GM10248 (cell line): ENCODE results near the gene INPP4B.

ENCODE experiments used
- CTCF ChIA-PET: fragments of 300-600 bp; sonication (Branson Sonifier 250); formaldehyde crosslinking; extraction: SDS; loops from one replicate; lab custom pipeline; 2021; ENCODE audit warnings: antibody characterized with exemption; lab: Yijun Ruan, JAX
- POLR2A ChIA-PET: fragments of 350-650 bp; sonication (Branson Sonifier 250); formaldehyde crosslinking; extraction: SDS; loops from one replicate; lab custom pipeline; 2020; ENCODE audit warnings: antibody characterized with exemption; lab: Yijun Ruan, JAX
- DNase-seq: peaks from one replicate; pipeline ENCODE4 v3.0.0; 2012; ENCODE audit errors: extremely low spot score
- CTCF ChIP-seq: IDR thresholded peaks from 2 replicates; pipeline ENCODE4 v1.5.1; 2012; ENCODE audit warnings: mild to moderate bottlenecking, low read depth; ENCODE audit errors: extremely low read depth, missing control alignments, control extremely low read depth

INPP4B gene

GRCh38 chr4:142351958-142352357 lies 494.1 kb downstream of the INPP4B start:
- TF ChIP-seq CTCF, result no peak
- ChIA-PET POLR2A (no interaction called here), CTCF (interaction anchor here (0.9 to 5.6 kb wide), 12 partner anchors 9 to 674 kb away, joined by 3 to 43 read pairs (median 4); no protein-coding TSS in a partner anchor)
- DNase-seq, result no peak

- TF ChIP-seq CTCF, result no peak
- ChIA-PET CTCF (interaction anchor here (1.5 to 5.6 kb wide), 4 partner anchors 9 to 28 kb away, joined by 3 to 43 read pairs (median 6); no protein-coding TSS in a partner anchor), POLR2A (no interaction called here)
- DNase-seq, result no peak
These were observed 495.2 kb downstream of the INPP4B start for GRCh38 chr4:142350871-142351270.

GRCh38 chr4:142348613-142349021 lies 497.5 kb downstream of the INPP4B start:
- POLR2A ChIA-PET, result no interaction called here
- CTCF ChIA-PET, result interaction anchor here (1.1 to 1.6 kb wide), 4 partner anchors 12 to 56 kb away, joined by 3 to 5 read pairs (median 4); no protein-coding TSS in a partner anchor
- DNase-seq, result no peak
- no peak for TF ChIP-seq CTCF

- no peak for DNase-seq
- no peak for TF ChIP-seq CTCF
These were observed 498.9 kb downstream of the INPP4B start for GRCh38 chr4:142347241-142347640.

GRCh38 chr4:142345924-142346323 lies 500.2 kb downstream of the INPP4B start:
- ChIA-PET POLR2A (no interaction called here), CTCF (no interaction called here)
- DNase-seq, result no peak
- TF ChIP-seq CTCF, result no peak

More at GRCh38 chr4:142347241-142347640, 498.9 kb downstream of the INPP4B start:
- POLR2A ChIA-PET, result no interaction called here
- CTCF ChIA-PET, result interaction anchor here (1.0 kb wide), 1 partner anchor 9 kb away, joined by 3 read pairs; no protein-coding TSS in a partner anchor

GRCh38 chr4:142341268-142341667 lies 504.8 kb downstream of the INPP4B start:
- CTCF ChIA-PET, result interaction anchor here (0.9 to 7.0 kb wide), 2 partner anchors 10 to 12 kb away, joined by 3 to 43 read pairs; no protein-coding TSS in a partner anchor
- POLR2A ChIA-PET, result no interaction called here
- DNase-seq, result no peak
- TF ChIP-seq CTCF, result no peak

GRCh38 chr4:142339053-142339452 lies 507.0 kb downstream of the INPP4B start:
- POLR2A ChIA-PET, result no interaction called here
- CTCF ChIA-PET, result interaction anchor here (7.0 kb wide), 1 partner anchor 14 kb away, joined by 43 read pairs; no protein-coding TSS in a partner anchor
- DNase-seq, result no peak
- TF ChIP-seq CTCF, result no peak
